ENCODE measurements around the gene MRPL41.
A peak's percentile ranks its signal among the peaks of the same experiment; 100 is the strongest.
"Not testable (repeated sequence)": the region's sequence is repeated elsewhere in the genome, so short reads cannot be mapped to it uniquely, and the experiment has no call there.

MRPL41 gene

DNA sequence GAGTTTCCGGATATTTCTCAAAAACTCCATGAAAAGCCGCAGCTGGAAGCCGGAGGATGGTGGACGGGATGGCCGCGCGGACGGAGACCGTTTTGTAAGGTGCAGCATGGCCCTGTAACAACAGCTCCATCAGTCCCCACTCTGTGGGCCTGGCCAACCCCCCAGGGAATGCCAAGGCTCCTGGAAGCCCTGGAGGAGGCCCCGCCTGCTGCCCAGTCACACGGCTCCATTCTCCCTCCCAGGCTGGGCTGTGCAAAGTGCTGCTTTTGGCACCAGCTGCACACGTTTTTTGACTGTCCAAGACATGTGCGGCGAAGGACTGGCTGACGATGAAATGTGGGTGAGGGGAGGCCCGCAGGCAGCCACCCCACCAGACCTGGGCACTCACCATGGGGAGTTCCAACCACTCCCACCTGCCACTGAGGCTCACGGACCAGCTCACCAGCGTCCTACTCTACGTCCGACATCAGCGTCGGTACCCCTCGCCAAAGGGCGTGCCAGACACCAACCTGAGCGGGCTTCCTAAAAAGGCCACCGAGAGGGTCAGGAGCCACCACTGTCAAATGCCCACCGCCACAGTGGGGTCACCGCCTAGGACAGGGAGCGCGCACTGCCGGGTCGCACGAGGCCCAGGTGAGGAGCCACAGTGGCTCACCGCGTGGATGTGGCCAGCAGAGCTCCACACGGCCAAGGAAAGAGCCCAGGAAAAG lies 28.8 kb upstream of the MRPL41 start:
- no peak for DNase-seq

DNA sequence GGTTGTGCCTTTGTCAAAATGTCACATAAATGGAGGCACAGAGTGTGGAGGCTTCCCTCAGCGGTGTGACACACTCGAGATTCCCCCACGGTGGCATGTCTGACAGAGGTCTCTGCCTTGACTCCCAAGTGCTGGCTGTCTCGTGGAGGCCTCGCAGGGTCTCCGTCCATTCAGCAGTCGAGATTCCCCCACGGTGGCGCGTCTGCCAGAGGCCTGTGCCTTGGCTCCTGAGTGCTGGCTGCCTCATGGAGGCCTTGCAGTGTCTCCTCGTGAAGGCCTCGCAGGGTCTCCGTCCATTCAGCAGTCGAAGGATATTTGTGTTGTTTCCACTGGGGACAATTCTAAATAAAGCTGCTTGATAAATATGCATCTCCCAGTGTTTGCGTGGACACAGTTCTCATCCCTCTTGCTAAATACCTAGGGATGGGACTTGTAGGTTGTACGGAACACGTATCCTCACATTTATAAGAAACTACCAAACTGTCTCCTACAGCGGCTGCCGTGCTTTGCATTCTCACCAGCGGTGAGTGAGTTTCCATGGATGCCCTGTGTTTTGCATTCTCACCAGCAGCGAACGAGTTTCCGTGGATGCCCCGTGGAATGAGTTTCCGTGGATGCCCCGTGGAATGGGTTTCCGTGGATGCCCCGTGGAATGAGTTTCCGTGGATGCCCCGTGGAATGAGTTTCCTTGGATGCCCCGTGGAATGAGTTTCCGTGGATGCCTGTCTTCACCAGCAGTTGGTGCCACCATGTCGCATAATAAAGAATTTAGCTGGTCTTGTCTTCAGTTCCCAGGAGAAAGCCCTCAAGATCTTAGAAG lies 27.3 kb upstream of the MRPL41 start:
- no peak for DNase-seq

DNA sequence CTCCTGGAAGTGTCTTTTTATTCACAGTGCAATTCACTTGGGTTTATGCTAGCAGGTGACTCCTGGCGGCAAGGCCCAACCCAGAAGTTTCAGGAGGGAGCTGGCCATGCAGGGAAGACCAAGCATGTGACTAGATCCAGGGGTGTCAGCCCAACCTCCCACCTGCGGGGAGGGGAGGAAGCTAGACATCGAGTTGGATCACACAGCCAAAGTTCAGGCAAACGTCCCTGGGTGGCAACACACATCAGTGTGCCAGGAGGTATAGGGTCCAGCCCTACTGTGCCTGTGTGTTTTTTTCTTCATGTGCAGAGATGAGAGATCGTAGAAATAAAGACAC lies 26.7 kb upstream of the MRPL41 start:
- no peak for DNase-seq

DNA sequence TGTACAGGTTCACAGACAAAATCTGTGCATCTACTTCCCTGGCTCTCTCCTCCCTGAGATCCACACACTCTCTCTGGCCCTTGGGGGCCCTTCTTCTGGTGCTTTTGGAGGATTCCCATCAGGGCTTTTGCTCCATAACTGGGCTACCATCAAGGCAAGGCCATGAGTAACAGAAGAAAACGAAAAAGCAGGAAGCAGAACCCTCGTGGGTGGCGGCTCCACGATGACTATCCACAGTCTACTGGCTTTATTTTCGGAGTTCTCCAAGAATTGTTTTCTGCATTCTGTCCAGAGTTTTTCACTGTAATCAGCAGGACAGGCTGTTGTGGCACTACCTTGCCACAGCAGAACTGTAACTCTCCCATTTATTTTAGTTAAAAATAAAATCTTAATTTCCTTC lies 21.3 kb upstream of the MRPL41 start:
- DNase-seq = no peak

- no peak for DNase-seq
Measured at GRCh38 chr9:137531099-137531765, 20.4 kb upstream of the MRPL41 start.

- DNase-seq = not testable (repeated sequence)
Measured at GRCh38 chr9:137532891-137533468, 18.7 kb upstream of the MRPL41 start.

GRCh38 chr9:137534256-137535119 lies 17.2 kb upstream of the MRPL41 start:
- DNase-seq = peak in 1 of 5 donors; percentile 37

GRCh38 chr9:137535120-137535428 lies 16.6 kb upstream of the MRPL41 start:
- no peak for DNase-seq

GRCh38 chr9:137536594-137537131 lies 15.0 kb upstream of the MRPL41 start:
- peak in 1 of 5 donors; percentile 13 for DNase-seq

GRCh38 chr9:137538058-137538457 lies 13.6 kb upstream of the MRPL41 start:
- DNase-seq = no peak

- no peak for DNase-seq
Measured at GRCh38 chr9:137540536-137540935, 11.1 kb upstream of the MRPL41 start.

GRCh38 chr9:137542486-137542885 lies 9.2 kb upstream of the MRPL41 start:
- DNase-seq = no peak

- no peak for DNase-seq
Measured at GRCh38 chr9:137543237-137543963, 8.3 kb upstream of the MRPL41 start.

DNA sequence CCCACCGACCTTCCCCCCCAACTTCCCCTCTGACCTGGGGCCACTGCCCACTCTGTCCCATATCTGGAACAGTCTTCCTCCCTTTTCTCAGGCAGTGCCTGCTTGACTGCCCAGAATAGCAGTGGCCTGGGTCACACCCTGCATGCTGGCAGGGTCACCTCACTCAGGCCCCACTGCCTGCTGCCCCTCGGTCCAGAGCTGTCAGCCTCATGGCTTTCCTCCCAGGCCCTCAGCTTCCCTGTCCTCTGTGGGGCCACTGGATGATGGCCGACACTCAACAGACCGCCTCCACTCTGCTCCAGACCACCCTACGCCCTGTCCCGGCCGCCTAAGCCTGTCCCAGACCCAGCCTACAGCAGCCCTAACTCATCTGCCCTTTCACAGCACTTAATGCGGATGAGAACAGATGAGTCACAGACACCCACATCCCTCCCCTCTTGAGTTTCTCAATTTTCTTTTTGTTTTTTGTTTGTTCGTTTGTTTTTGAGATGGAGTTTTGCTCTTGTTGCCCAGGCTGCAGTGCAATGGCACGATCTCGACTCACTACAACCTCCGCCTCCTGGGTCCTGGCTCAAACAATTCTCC lies 7.4 kb upstream of the MRPL41 start:
- DNase-seq = no peak

DNA sequence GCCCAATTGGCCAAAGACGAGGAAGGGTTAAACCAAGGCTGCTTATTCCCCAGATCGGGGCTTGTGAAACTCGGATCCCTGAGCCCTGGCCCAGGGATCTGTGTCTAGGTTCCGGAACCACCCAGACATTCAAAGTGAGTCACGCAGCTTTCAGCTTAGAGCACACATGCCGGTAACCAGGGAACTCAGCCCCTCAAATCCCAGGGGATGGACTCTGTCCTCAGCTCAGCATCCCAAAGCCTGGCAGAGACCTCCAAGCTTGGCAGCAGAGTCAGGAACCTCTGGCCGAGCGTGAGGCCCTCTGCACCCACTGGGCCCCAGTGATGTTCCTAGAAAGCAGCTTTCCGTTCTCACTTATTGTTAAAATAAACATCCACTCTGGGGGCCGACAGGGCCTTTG lies 6.6 kb upstream of the MRPL41 start:
- no peak for DNase-seq

DNA sequence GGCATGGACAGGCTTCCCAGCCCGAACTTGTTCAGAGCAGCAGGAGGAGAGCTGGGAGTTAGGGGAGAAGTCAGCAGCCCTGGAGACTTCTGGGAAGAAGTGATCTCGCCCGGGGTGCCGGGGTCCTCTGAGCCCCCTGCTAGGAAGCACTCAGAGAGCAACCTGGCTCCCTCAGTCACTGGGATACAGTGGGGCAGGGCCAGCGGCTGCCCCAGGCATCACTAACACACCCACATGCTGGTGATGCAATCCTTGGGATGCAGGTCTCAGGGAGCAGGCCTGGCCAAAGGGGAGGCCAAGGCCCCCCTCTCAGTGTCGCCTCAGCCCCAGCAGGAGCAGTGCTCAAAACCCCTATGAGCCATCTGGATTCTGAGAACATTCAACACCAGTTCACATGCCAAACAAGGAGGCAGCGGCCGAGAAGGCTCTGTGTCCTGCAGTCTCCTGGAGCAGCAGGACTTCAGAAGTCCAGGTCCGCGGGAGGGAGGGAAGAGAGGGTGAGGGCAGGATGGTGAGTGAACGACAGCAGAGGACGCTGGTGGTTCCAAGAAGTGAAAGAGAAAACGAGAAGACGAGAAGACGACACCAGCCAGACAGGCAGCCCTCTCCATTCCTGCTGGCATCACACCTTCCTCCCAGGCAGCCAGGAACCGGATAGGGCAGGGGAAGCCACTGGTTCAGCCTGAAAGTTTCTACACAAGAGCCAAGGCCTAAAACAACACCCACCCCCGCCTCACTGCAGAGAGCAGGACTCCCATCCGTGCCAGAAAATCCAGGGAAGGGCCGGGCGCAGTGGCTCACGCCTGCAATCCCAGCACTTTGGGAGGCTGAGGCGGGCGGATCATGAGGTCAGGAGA lies 3.8 kb upstream of the MRPL41 start:
- no peak for DNase-seq

DNA sequence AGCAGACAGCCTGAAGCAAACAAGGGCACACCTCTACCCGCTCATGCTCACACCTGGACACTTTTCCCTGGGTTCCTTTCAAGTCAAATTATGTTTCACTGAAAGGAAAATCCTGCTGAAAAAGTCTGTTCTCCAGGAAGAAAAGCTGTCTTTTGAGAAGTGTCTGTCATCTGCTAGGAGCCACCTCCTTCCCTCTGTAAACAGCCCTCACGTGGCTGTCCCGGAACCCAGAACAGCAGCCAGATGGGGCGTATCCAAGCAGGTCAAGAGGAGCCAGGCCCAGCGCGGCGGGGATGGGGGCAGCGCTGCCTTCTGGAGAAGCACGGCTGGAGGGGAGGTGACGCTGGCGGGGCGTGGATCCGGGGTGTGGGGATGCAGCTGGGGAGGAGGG lies 1.5 kb upstream of the MRPL41 start, which contains the start of gene PNPLA7:
TSS of gene PNPLA7 (minus strand) at position 172 of the 391 bp plus-strand sequence. CDS start 205 bp downstream, outside the sequence.
- peak; percentile 25 to 51 (median 44) for DNase-seq

DNA sequence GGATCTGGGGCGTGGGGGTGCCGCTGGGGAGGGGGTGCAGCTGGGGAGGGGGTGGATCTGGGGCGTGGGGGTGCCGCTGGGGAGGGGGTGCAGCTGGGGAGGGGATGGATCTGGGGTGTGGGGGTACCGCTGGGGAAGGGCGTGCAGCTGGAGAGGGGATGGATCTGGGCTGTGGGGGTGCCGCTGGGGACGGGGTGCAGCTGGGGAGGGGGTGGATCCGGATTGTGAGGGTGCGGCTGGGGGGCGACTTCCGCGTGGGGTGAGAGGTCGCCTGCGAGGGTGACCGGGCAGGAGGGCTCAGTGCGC lies 768 bp upstream of the MRPL41 start:
- peak in 1 of 5 donors; percentile 21 for DNase-seq

GRCh38 chr9:137552022-137552768 lies 516 bp downstream of the MRPL41 start:
- DNase-seq = peak in 2 of 5 donors; percentile 12 to 25
